NCI-H510A treated with DMSO at 0.1 percent for 48 hours (cell line): ENCODE data around the gene TBK1.

ENCODE experiments used
- DNase-seq: peaks from one replicate; lab custom pipeline; 2025; lab: John Stamatoyannopoulos, UW

TBK1 gene

DNA sequence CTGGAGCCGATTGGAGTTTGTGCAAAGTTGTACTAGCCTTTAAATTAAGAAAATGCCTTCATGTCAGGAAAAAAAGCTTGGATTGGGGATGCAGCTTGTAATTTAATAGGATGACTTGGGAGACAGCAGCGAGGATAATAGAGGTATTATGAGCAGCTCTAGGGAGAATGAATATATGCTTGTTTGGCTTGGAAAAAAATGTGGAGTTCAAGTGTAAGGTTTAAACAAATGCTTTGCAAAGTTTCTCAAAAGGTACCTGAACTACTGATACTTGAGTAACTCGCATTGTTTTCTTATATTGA is 93.1 kb downstream of the TBK1 start:
- no peak for DNase-seq

DNA sequence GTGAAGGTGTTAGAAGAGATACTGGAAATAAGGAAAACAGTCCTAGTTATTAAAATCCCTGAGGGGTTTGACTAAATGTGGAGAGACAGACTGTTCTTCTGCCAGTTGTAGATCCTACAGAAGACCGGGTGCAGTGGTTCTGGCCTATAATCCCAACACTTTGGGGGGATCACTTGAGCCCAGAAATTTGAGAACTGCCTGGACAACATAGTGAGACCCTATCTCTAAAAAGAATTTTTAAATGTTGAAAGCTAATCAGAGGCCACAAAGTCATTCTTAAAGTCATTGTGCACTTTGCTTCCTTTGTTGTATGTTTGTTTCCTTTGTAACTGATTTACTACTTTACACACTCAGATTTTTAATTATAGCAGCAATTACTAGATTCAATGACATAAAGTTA is 97.2 kb downstream of the TBK1 start:
- DNase-seq: no peak

DNA sequence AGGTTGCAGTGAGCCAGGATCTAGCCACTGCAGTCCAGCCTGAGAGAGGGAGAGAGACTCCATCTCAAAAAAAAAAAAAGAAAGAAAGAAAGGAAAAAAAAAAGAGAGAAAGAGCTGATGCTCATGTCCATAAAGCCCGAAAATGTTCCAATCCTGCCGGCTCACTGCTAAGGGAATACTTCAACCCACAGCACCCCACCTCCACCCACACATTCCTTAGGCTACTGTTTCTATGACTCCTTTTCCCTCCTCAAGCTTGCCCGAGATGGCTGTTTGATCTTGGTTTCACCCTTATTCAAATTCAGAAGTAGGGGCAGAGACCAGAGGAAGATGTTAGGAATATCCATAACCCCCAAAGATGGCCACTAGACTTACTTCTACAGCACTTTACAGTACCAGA is 98.8 kb downstream of the TBK1 start:
- no peak for DNase-seq

DNA sequence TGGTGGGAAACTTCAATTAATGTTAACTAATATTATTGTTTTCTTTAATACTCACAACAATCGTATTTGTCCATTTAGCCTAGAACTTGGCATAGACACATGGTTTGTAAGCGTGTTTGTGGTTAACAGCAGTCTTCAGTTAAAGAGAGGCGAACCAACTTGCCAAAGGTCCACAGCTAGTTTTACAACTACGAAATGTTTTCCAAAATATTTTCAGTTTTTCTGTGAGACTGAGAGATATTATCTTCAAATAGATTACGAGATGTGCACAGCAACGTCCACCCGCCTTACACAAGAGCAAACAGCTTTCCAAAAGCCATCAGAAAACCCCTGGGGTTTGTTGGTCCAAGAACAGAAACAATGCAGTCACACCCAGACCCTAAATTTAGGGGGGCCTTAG is 99.8 kb downstream of the TBK1 start:
- DNase-seq: no peak
